ENCODE data around the gene DIDO1.

- no peak for TF ChIP-seq CTCF (IDR thresholded peaks at IDR 0.05)
- no peak for TF ChIP-seq EP300 (IDR thresholded peaks at IDR 0.05; ENCODE audit: low read depth)
- no peak for TF ChIP-seq POLR2A (IDR thresholded peaks at IDR 0.05)
- TF ChIP-seq POLR2AphosphoS5 (IDR thresholded peaks at IDR 0.05): no peak
Measured at GRCh38 chr20:62830251-62830650, 96.1 kb downstream of the DIDO1 start.
